ENCODE data around the gene ZNF684. TPM values are rescaled to one million over a fixed set of nuclear protein-coding genes. Genes with fewer than 3 reads are reported as not detected.
"Not testable (repeated sequence)": the region's sequence is repeated elsewhere in the genome, so short reads cannot be mapped to it uniquely, and the experiment has no call there.

The ZNF684 gene
- 1 to 10 TPM; 2.0 to 7.1 (median 2.9) TPM for total RNA-seq

DNA sequence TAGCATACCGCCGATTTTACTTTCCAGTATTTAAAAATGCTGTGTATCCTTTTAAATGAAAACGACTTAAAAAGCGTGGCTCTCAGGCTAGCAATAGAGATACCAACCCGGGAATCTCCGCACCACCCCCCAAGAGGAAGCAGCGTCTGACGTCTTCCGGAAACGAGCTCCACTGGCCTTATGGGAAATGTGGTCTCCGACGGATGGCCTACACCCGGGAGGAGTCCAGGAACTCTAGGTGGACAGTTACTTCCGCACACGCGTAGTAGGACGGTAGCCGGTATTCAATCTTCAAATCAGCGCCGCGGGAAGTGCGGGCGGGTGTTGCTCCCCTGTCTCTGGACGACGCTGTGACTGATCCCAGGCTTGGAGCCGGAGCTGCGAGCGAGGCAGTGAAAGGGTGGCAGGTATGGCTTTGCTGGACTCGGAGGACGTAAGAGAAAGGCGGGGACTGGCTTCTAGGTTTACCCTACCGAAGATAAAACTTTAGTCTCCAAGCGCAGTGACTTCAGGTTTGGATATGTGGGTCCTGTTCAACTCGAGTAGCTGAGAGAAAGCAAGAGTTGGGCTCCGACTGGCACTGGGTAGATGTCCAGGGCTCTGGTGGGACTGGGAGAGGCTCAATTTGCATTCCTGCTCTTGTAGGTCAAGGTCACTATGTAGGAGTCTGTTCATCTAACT, at the start of gene ZNF684:
Gene ZNF684, plus strand, starts transcription at position 257 of the 681 bp plus-strand sequence. CDS start 1,530 bp downstream, outside the sequence.
- H3K36me3 ChIP-seq: no peaks in the 10 kb centered on the region
- intact Hi-C loops (cut with DNase I; ENCODE audit: low total_unique reads): no loop called here
- peak within 1 kb of the TSS; percentile 77 to 89 (median 86) for H3K27ac ChIP-seq
- DNase-seq (peak; percentile 85 to 86), ATAC-seq (peak; percentile 100)
- H3K27me3 ChIP-seq: peaks cover 0 to 5% (median 0%) of the 10 kb centered on the region in 3 donors
- peak within 1 kb of the TSS; percentile 59 to 80 (median 74) for H3K4me3 ChIP-seq
- TF ChIP-seq, protein P1, sequence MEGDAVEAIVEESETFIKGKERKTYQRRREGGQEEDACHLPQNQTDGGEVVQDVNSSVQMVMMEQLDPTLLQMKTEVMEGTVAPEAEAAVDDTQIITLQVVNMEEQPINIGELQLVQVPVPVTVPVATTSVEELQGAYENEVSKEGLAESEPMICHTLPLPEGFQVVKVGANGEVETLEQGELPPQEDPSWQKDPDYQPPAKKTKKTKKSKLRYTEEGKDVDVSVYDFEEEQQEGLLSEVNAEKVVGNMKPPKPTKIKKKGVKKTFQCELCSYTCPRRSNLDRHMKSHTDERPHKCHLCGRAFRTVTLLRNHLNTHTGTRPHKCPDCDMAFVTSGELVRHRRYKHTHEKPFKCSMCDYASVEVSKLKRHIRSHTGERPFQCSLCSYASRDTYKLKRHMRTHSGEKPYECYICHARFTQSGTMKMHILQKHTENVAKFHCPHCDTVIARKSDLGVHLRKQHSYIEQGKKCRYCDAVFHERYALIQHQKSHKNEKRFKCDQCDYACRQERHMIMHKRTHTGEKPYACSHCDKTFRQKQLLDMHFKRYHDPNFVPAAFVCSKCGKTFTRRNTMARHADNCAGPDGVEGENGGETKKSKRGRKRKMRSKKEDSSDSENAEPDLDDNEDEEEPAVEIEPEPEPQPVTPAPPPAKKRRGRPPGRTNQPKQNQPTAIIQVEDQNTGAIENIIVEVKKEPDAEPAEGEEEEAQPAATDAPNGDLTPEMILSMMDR (IDR thresholded peaks at IDR 0.05 in 4 of 5, conservative IDR thresholded peaks at IDR 0.05 in 1 of 5): no peak
- peak in 1 of 2 donors; percentile 21 for TF ChIP-seq POLR2A (IDR thresholded peaks at IDR 0.05)
- in situ Hi-C loops (cut with MboI; ENCODE audit: low sequenced_read_pairs in 4 of 4): no loop called here
- peaks cover 11 to 19% of the 10 kb centered on the region in 2 donors for H3K4me1 ChIP-seq
- no peaks in the 10 kb centered on the region for H3K9me3 ChIP-seq

DNA sequence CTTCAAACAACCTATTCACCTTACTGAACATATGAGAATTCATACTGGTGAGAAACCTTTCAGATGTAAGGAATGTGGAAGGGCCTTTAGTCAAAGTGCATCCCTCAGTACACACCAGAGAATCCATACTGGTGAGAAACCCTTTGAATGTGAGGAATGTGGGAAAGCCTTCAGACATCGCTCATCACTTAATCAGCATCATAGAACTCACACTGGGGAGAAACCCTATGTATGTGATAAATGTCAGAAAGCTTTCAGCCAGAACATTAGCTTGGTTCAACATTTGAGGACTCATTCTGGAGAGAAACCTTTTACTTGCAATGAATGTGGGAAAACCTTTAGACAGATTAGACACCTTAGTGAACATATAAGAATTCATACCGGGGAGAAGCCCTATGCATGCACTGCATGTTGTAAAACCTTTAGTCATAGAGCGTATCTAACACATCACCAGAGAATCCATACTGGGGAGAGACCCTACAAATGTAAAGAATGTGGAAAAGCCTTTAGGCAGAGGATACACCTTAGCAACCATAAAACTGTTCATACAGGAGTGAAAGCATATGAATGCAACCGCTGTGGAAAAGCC, 36.0 kb upstream of the ZNF684 start:
- no peak for TF ChIP-seq POLR2A (IDR thresholded peaks at IDR 0.05)
- TF ChIP-seq, protein P1 (IDR thresholded peaks at IDR 0.05 in 4 of 5, conservative IDR thresholded peaks at IDR 0.05 in 1 of 5): no peak
- intact Hi-C loops (cut with DNase I; ENCODE audit: low total_unique reads) (no loop called here), in situ Hi-C loops (cut with MboI; ENCODE audit: low sequenced_read_pairs in 4 of 4) (no loop called here)
- ATAC-seq: no peak
- H3K4me1 ChIP-seq: no peaks in the 10 kb centered on the region
- peaks cover 0 to 68% of the 10 kb centered on the region in 2 donors for H3K36me3 ChIP-seq
- no peaks in the 10 kb centered on the region for H3K27me3 ChIP-seq
- no peak overlapping the region for H3K27ac ChIP-seq
- H3K4me3 ChIP-seq: peak overlapping the region in 1 of 4 donors; percentile 2
- H3K9me3 ChIP-seq: peaks cover 6 to 35% (median 16%) of the 10 kb centered on the region in 3 donors
- no peak for DNase-seq

DNA sequence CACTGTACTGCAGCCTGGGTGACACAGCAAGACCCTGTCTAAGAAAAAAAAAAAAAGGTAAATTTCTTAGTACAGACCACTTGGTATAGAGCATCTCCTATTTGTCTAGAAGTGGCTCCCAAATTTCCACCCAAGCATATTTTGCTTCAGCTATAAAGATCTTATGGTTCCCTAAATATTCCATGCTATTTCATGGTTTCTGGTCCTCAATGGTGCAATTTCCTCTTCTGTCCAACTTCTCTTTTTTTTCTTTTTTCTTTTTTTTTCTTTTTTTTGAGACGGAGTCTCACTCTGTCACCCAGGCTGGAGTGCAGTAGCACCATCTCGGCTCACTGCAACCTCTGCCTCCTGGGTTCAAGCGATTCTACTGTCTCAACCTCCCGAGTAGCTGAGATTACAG, 28.8 kb upstream of the ZNF684 start:
- H3K4me1 ChIP-seq; DNase-seq; H3K27ac ChIP-seq; in situ Hi-C loops (cut with MboI; ENCODE audit: low sequenced_read_pairs in 4 of 4); H3K27me3 ChIP-seq; intact Hi-C loops (cut with DNase I; ENCODE audit: low total_unique reads); H3K4me3 ChIP-seq; H3K9me3 ChIP-seq; ATAC-seq: not testable (repeated sequence)
- H3K36me3 ChIP-seq: peaks cover 0 to 17% of the 10 kb centered on the region in 2 donors

DNA sequence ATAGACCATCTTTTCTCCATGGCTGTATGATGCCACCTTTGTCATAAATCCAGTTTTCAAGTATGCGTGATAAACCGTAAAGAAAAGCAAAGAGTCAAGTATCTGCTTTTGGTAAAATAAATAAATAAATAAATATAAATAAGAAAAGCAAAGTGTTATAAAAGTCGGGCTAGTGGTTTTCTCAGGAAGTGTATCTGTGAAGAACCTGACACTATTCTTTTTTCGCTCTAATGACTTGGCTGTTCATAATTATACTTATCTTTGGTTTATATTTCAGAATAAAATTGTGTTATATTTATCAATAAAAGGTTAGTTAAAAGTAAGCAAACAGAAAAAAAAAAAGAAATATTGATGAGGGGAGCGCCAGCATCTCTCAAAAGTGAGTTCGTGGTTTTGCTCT, 23.5 kb upstream of the ZNF684 start:
- TF ChIP-seq, protein P1 (IDR thresholded peaks at IDR 0.05 in 4 of 5, conservative IDR thresholded peaks at IDR 0.05 in 1 of 5): no peak
- TF ChIP-seq POLR2A (IDR thresholded peaks at IDR 0.05): no peak
- intact Hi-C loops (cut with DNase I; ENCODE audit: low total_unique reads) (loop anchor here (1.0 kb wide), 1 partner anchor 58 kb away; the partner anchor contains the start of gene ZFP69B), in situ Hi-C loops (cut with MboI; ENCODE audit: low sequenced_read_pairs in 4 of 4) (no loop called here)
- DNase-seq (no peak), ATAC-seq (no peak)
- no peaks in the 10 kb centered on the region for H3K27me3 ChIP-seq
- peak overlapping the region; percentile 74 to 79 (median 76) for H3K27ac ChIP-seq
- H3K9me3 ChIP-seq: no peaks in the 10 kb centered on the region
- H3K4me3 ChIP-seq: peak overlapping the region; percentile 79 to 89 (median 82)
- H3K4me1 ChIP-seq: peaks cover 5 to 9% of the 10 kb centered on the region in 2 donors
- H3K36me3 ChIP-seq: no peaks in the 10 kb centered on the region

Measured in gastrocnemius medialis (tissue), 4 donors.